OCI-M1 (cell line): ENCODE measurements around the gene AKR1C2.
"Not testable (repeated sequence)": the region's sequence is repeated elsewhere in the genome, so short reads cannot be mapped to it uniquely, and the experiment has no call there.

Experiments used
- DNase-seq: peaks from one replicate; lab custom pipeline; 2025; lab: John Stamatoyannopoulos, UW

Gene AKR1C2

GRCh38 chr10:4956955-4957645, 46.6 kb downstream of the AKR1C2 start:
- DNase-seq = not testable (repeated sequence)

- DNase-seq = not testable (repeated sequence)
These were observed 47.6 kb downstream of the AKR1C2 start for GRCh38 chr10:4956088-4956487.

- peak; percentile 22 for DNase-seq
These were observed 50.3 kb downstream of the AKR1C2 start for GRCh38 chr10:4953405-4953804.

- not testable (repeated sequence) for DNase-seq
These were observed 52.0 kb downstream of the AKR1C2 start for GRCh38 chr10:4951512-4952162.

- DNase-seq = no peak
These were observed 55.7 kb downstream of the AKR1C2 start for GRCh38 chr10:4947635-4948596.

- no peak for DNase-seq
These were observed 56.5 kb downstream of the AKR1C2 start for GRCh38 chr10:4947039-4947634.

- no peak for DNase-seq
These were observed 57.6 kb downstream of the AKR1C2 start for GRCh38 chr10:4945766-4946717.

GRCh38 chr10:4944841-4945240, 58.8 kb downstream of the AKR1C2 start:
- DNase-seq = no peak

- DNase-seq = no peak
These were observed 59.8 kb downstream of the AKR1C2 start for GRCh38 chr10:4943821-4944220.

GRCh38 chr10:4943416-4943815, 60.2 kb downstream of the AKR1C2 start:
- DNase-seq = not testable (repeated sequence)

- DNase-seq = peak; percentile 40
These were observed 60.7 kb downstream of the AKR1C2 start for GRCh38 chr10:4942931-4943330.

GRCh38 chr10:4941540-4942330, 61.9 kb downstream of the AKR1C2 start:
- peak; percentile 64 for DNase-seq

- not testable (repeated sequence) for DNase-seq
These were observed 62.7 kb downstream of the AKR1C2 start for GRCh38 chr10:4940909-4941308.

- not testable (repeated sequence) for DNase-seq
These were observed 63.6 kb downstream of the AKR1C2 start for GRCh38 chr10:4940073-4940428.

GRCh38 chr10:4939224-4940072, 64.2 kb downstream of the AKR1C2 start:
- no peak for DNase-seq
